Activated T-cell treated with anti-CD3 and anti-CD28 coated beads, Interleukin-2, amount 50 U/mL, for 1 hour (primary cell): Measurements from ENCODE around the gene GJB5.
"Not testable (repeated sequence)": the region's sequence is repeated elsewhere in the genome, so short reads cannot be mapped to it uniquely, and the experiment has no call there.

Experiments used
- DNase-seq: peaks from one replicate; pipeline ENCODE4 v3.0.0-alpha.2; 2020

The GJB5 gene

DNA sequence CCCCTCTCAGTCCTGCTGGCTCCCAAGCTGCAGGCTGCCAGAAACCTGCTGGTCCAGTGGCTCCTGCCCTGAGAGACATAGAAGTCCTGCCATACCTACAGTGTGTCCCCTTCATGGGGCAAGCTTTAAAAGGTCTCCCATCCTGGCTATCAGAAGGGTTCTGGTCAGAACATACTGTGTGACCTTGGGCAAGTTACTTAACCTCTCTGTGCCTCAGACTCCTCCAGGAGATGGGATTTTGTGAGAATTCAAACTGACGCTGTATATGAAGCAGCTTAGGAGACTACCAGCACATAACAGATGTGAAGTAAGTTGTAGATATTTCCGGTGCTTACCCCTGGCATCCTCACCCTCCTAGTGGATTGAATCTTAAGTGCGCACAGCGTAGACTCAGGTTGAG is 8.7 kb upstream of the GJB5 start:
- no peak for DNase-seq

DNA sequence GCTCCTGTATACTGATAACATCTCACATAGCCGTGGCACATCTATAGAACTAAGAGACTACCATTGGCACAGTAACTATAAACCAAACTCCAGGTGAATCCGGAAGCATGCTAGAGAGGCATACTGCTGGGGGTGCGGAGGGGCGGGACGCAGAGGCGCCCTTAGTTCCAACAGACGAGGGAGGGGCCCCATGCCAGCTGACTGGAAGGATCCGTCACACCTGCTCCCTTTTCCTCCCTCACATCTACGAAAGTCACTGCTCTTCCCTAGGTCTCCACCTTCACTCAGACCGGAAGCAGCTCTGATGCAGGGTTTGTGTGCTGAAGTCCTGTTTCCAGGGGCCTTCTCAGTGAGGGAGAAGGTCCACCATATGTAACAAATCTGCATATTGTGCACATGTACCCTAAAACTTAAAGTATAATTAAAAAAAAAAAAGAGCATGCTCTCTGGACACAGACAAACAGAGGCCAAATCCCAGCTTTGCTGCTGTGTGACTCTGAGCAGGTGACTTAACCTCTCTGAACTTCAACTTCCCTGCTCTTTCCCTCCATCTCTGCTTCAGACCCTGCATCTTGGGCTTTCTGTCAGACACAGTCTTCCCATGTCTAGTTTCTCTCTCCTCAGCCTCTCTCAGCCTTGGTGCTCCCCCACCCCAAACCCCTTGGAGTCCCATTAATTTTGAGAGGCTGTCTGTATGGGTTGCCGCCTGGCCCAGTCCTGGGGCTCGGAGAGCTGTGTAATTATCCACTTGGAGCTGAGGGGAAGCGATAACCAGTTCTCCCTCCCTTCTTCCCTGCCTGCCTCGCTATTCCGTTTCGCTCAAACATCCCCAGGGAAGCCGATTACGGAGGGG is 7.8 kb upstream of the GJB5 start:
- DNase-seq: no peak

DNA sequence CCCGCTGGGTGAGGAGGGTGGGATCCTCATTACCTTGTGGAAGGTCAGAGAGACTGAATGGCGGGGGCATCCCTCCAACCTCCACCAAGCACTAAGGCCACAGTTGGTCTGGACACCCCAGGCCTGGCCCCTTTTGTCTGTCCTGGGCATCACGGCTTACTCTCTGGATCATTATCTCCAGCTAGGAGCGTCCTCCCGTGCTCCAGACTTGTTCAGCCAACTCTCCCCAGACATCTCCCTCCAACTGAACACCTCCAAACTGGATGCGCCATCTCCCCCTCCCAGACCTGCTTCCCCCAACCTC is 7.3 kb upstream of the GJB5 start:
- DNase-seq: no peak

DNA sequence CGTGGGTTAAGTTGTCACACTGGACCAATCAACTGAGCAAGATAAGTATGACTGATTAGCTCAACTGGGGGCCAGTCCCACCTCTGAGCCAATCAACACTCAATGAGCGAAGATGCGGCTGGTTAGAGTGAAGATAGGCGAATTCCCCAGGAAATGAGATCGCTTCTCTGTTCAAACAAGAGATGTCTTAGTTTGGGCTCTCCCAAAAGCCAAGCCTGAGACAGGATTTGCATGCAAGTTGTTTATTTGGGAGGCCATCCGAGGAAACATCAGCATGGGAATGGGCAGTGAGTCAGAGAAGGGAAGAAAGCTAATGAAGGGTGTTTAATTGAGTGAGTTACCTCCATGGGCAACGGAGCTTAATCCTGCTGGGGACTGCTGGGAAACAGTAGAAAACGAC is 4.9 kb upstream of the GJB5 start:
- DNase-seq: no peak

DNA sequence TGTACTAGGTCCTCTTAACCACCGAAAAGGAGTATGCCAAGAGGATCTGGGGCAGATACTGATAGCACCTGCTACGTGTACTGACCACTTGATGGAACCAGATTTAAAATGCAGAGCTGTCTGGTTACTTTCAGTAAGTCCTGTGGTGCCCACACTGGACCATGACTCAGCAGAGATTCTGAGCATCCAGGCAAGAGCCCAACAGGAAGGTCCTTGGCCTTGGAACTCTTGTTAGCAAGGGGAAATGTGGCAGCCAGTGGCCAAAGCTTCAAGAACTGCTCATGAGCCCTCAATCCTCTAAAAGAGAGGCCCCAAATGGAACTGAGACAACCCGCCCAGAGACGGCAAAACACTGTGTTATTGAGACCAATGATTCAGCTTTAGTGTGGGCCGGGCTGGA is 4.2 kb upstream of the GJB5 start:
- no peak for DNase-seq

DNA sequence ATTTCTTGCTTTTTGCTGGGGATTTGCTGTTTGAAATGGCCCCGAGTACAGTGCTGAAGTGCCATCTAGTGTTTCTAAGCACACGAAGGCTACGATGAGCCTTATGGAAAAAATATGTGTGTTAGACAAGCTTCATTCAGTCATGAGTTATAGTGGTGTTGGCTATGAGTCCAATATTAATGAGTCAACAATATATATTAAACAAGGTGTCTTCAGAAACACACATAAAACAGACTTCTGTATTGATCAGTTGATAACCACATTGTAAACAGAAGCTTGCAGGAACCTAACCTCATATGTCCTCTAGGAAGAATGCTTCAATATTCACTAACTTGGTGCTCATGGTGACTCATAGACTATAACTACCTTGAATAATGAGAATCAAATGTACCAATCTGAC is 1.7 kb upstream of the GJB5 start:
- no peak for DNase-seq

DNA sequence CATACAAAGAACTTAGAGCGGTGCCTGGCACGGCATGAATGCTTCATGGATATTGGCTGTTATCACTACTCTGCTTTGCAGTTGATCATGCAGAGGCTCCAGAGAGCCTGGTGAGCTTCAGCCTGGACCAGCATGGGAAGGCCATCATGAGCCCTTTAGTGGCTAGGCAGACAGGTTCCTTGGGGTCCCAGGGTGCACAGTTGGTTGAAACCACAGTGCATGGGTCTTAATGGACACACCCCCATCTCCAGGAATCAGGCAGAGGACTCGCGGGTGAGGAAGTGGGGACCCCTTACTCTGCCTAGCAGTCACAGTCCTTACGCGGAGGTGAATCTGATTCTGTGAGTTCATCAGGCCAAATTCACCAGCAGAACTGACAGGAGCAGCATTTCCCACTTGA is 1.1 kb downstream of the GJB5 start:
- no peak for DNase-seq

DNA sequence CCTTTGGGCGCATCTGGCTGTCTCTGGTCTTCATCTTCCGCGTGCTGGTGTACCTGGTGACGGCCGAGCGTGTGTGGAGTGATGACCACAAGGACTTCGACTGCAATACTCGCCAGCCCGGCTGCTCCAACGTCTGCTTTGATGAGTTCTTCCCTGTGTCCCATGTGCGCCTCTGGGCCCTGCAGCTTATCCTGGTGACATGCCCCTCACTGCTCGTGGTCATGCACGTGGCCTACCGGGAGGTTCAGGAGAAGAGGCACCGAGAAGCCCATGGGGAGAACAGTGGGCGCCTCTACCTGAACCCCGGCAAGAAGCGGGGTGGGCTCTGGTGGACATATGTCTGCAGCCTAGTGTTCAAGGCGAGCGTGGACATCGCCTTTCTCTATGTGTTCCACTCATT is 2.5 kb downstream of the GJB5 start:
- no peak for DNase-seq

DNA sequence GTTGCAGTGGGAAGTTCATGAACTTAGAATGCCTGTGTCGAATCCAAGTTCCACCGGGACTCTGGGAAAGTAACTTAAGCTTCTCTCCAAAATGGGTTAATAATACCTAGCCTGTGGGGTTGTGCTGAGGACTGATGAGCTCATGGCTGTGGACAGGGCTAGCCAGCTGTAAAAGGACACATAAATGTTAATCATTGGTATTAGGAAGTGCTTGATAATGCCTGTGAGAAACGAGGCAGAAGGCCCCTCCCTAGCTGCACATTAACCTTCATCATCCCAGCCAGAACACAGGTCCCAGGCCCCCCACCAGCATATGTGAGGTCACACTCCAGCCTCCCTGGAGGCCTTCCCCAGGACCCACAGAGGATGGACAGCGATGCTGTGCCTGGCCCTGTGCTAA is 3.9 kb downstream of the GJB5 start:
- DNase-seq: no peak

DNA sequence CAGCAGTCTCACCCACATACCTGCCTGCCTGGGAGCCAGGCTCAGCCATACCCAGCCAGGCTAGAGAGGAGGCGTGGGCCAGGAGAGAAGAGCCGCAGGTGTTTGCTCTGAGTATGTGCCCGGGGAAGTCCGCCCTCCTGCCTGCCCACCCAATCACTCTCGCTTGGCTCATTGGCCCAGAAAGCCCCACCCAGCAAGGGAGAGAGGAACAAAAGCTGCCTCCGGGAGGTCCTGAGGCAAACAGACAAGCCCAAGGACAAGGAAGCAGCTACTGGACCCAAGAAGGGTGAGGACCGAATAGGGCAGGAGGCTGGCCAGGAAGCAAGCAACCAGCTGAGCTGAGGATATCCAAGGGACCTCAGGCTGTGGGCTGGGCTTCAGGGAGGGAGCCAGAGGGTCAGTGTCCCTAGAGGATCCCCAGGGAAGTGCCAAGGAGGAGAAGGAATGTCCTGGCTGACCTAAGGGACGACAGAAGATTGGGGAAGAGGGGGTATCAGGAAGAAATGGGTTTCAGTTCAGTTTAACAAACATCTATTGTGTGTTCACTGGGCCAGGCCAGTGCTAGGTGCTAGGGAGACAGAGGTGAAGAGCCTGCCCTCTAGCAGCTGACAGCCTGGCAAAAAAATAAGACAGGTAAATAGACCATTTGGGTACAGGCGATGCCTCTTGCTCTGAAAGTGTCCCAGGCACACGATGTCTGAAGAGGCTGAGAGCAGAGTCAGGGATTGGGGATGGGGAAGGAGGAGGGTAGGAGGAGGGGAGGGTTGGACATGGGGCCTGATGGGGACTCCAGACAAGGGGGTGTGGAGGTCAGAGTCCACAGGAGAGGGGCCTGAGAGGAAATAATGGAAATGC is 4.9 kb downstream of the GJB5 start, which contains the start of gene GJB4:
Gene GJB4 (plus strand): TSS at position 238 of the 855 bp plus-strand sequence. CDS start 1,515 bp downstream, outside the sequence.
- DNase-seq: no peak

DNA sequence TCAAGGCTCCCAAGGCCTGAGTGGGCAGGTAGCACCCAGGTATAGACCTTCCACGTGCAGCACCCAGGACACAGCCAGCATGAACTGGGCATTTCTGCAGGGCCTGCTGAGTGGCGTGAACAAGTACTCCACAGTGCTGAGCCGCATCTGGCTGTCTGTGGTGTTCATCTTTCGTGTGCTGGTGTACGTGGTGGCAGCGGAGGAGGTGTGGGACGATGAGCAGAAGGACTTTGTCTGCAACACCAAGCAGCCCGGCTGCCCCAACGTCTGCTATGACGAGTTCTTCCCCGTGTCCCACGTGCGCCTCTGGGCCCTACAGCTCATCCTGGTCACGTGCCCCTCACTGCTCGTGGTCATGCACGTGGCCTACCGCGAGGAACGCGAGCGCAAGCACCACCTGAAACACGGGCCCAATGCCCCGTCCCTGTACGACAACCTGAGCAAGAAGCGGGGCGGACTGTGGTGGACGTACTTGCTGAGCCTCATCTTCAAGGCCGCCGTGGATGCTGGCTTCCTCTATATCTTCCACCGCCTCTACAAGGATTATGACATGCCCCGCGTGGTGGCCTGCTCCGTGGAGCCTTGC is 6.4 kb downstream of the GJB5 start:
- no peak for DNase-seq

DNA sequence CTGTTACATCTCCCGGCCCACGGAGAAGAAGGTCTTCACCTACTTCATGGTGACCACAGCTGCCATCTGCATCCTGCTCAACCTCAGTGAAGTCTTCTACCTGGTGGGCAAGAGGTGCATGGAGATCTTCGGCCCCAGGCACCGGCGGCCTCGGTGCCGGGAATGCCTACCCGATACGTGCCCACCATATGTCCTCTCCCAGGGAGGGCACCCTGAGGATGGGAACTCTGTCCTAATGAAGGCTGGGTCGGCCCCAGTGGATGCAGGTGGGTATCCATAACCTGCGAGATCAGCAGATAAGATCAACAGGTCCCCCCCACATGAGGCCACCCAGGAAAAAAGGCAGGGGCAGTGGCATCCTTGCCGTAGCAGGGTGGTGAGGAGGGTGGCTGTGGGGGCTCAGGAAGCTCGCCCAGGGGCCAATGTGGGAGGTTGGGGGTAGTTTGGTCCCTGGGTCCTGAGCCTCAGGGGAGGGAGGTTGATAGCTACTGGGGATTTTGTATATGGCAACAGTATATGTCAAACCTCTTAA is 7.0 kb downstream of the GJB5 start:
- DNase-seq: no peak

DNA sequence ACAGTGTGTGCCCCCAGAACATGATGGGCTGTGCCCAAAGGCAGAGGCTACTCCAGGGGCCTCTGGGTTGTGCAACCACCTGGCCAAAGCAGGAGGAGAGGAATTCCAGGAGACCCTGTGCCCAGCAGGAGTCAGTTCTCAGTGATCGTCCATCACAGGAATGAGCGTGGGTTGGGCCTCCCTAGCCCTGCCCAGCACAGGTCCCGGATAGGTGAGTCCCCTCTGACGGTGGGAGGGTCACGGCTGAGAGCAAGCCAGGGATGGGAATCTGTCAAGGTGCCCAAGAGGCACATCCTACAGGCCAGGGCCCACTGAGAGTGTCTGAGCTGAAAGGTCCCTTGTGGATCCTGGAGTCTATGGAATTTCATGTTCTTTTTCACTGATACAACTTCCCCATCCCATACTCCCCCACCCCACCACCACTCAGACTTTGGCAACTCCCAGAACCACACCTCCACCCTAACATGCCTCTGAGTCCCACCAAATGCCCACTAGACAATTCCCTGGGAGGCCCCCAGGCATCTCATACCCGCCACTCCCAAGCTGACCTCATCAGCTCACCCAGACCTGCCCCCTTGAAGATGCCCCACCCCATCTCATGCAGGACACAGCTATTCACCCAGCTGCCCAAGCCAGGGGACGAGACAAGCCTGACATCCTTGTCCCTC is 7.8 kb downstream of the GJB5 start:
- DNase-seq: no peak

DNA sequence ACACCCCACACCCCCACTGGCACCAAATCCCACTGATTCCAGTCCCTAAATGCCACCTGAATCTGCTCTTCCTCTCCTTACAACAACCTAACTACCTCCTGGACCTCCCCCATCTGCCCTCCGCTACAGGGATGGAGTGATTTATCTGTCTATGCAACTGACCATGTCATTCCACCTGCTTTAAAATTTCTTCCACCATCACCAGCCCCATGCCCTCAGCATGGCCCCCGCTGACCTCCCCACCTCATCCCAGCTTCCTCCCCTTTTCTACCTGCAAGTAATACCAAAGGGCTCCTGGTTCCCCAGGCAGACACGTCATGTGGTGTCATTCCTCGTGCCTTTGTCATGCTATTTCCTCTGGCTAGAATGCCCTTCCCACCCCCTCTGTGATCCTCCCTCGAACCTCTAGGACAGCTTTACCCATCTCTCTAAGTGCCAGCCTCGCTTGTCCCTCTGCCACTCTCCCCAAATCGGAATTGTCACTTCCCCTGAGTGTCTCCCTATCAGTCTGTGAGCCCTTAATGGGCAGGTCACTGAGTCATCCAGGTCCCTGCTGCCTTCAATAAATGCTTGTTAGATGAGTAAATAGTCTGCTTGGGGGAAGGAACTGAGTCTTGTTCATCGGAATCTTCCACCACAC is 8.4 kb downstream of the GJB5 start:
- DNase-seq: no peak

DNA sequence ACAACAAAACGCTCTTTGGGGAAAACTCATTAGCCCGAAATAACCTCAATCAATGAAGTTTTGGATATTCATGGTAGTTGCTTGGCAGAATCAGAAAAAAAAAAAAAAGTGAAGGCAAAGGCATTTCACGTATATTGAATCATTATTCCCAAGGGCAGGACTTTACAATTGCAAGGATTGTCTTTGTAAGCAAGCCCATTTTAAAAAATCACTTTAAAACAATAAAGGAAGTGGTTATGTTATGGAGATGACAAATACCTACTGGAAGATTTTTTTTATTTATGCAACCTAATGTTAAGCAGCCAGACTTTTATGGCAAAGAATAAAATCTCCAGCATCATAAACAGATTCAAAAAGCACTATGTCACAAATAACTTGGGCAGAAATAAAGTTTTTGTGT is 14.0 kb downstream of the GJB5 start:
- DNase-seq: no peak

DNA sequence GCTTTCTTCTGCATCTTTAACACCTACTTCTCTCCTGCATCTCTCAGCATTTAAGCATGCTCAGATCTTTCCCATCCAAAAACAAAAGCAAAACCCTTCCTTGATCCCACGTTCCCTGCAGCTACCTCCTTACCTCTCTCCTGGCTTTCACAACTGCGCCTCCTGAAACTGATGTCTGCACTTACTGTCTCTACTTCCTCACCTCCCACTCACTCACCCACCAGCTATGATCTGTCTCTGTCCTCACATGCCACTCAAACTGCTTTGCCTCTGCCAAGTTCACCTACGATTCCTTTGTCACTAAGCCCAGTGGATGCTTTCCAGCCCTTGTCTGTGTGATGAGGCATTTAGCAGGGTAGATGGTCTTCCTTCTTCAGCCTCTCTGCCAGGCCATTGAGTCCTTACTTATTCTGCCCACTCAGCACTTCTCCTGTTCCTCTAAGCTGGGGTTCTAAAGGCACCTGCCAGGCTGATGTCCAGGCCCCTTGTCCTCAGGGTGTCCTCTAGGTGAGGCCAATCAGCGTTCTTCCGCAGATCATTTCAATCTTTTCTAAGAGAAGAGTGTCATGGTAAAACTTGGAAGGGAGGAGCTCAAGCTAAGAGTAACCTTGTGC is 16.2 kb downstream of the GJB5 start:
- DNase-seq: no peak

DNA sequence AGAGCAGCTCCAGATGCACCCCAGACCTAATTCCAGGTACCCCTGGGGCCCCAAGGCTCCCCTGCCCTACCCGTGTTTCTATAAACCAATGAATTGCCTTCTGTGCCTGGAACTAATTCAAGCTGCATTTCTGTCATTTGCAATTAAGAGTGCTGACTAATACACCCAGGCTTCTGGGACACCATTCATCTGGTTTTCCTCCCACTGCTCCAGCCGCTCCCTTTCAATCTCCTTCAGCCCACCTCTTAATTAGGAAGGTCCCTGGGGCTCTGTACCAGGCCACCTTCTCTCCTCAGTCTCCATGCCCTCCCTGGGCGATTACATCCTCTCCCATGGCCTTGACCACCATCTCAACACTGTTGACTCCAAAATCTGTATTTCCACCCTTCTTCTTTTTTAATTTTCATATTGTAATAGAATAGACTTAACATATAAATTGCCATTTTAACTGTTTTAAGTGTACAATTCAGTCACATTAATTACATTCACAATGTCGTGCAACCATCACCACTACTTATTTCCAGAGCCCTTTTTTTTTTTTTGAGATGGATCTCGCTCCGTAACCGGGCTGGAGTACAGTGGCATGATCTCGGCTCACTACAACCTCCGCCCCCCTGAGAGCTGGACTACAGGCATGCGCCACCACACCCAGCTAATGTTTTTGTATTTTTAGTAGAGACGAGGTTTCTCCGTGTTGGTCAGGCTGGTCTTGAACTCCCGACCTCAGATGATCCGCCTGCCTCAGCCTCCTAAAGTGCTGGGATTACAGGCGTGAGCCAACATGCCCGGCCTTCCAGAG is 16.9 kb downstream of the GJB5 start:
- DNase-seq: no peak

DNA sequence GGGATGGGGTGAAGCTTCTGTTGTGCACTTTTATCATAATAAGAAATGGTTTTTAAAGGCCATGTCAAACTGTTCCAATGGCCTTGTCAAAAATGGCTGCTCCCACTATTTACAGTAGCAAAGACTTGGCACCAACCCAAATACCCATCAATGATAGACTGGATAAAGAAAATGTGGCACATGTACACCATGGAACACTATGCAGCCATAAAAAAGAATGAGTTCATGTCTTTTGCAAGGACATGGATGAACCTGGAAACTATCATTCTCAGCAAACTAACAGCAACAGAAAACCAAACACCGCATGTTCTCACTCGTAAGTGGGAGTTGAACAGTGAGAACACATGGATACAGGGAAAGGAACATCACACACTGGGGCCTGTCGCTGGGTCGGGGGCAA is 18.3 kb downstream of the GJB5 start:
- not testable (repeated sequence) for DNase-seq

DNA sequence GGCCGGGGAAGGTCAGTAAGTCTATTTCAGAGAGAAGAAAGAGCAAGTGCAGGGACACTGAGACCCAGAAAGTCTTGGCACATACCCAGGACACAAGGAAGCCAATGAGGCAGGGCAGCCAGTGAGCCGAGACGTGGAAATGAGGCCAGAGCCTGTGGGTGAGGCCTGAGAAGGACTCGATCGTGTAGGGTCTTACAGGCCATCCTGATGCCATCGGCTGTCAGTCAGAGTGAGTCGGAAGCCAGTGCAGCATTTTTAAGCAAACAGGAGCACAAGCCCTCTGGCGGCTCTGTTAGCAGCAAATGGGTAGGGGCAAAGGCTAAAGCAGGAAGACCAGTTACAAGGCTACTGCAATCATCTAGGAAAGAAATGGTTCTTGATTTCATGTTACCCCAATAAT is 20.1 kb downstream of the GJB5 start:
- no peak for DNase-seq

DNA sequence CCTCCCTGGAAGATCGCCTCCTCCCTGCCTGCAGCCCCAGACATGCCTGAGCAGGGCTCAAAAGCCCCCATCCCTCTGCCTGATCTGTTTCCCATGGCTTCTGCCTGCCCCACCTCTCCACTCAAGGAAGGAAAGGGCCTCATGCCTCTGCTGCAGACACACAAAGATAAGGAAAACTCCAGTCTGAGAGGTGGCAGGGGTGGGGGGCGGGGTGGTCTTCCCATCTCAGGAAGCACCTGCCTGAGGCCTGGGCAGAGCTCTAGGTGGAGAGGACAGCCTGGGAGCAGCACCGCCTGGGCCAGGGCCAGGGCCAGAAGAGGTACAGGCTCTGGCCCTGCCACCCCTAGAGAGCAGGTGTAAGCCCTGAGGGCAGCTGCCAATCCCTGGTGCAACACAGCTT is 22.1 kb downstream of the GJB5 start:
- DNase-seq: no peak
